ENCODE data around the gene JADE2.

The JADE2 gene

DNA sequence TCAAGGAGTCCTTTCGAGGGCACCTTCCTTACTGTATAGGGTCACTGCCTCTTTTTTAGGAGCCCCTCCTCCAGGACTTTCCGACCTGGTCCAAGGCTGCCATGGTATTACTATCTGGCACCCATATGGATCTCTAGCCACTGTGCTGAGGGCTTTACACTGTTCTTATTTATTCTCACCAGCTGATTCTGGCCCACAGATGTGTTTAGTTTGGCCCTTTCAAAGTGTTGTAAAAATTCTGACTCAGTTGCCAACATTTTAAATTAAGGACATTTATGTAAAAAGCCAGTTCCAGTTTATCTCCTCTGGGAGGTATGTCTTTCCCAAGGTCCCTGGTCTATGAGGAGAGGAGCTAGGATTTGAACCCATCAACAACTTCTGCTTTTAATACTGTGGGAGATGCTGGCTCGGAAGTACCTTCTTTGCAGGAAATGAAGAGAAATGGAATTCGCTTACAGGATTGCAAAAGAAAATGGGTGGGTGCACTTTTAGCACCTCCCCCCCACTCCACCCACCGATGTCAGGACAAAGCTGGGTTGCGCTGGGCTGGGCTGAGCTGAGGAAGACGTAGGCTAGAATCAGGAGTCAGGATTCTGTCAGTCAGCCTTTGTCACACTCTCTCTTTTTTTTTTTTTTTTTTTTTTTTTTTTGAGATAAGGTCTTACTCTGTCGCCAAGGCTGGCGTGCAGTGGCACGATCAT, 7.8 kb downstream of the JADE2 start:
- peaks cover 58% of the 10 kb centered on the region for H3K4me1 ChIP-seq (ENCODE audit: insufficient read depth, low read length)
- H3K36me3 ChIP-seq (ENCODE audit: insufficient read depth, low read length), result peaks cover 6% of the 10 kb centered on the region
- no peak overlapping the region for H3K9ac ChIP-seq (ENCODE audit: low read depth, low read length)
- H3K9me3 ChIP-seq (ENCODE audit: control insufficient read depth, insufficient read depth, low read length), result no peaks in the 10 kb centered on the region

- no peak overlapping the region for H3K9ac ChIP-seq (ENCODE audit: low read depth, low read length)
Observed at GRCh38 chr5:134534058-134534725, 8.7 kb downstream of the JADE2 start.

GRCh38 chr5:134534726-134535110, 9.2 kb downstream of the JADE2 start:
- Histone ChIP-seq H3K9me3 (ENCODE audit: control insufficient read depth, insufficient read depth, low read length) (no peaks in the 10 kb centered on the region), H3K36me3 (ENCODE audit: insufficient read depth, low read length) (peaks cover 6% of the 10 kb centered on the region), H3K9ac (ENCODE audit: low read depth, low read length) (no peak overlapping the region), H3K4me1 (ENCODE audit: insufficient read depth, low read length) (peaks cover 43% of the 10 kb centered on the region)

More at GRCh38 chr5:134534058-134534725, 8.7 kb downstream of the JADE2 start:
- no peaks in the 10 kb centered on the region for H3K9me3 ChIP-seq (ENCODE audit: control insufficient read depth, insufficient read depth, low read length)
- peaks cover 6% of the 10 kb centered on the region for H3K36me3 ChIP-seq (ENCODE audit: insufficient read depth, low read length)
- H3K4me1 ChIP-seq (ENCODE audit: insufficient read depth, low read length), result peaks cover 49% of the 10 kb centered on the region

GRCh38 chr5:134536876-134537275, 11.4 kb downstream of the JADE2 start:
- Histone ChIP-seq H3K4me1 (ENCODE audit: insufficient read depth, low read length) (peaks cover 45% of the 10 kb centered on the region), H3K9me3 (ENCODE audit: control insufficient read depth, insufficient read depth, low read length) (no peaks in the 10 kb centered on the region), H3K9ac (ENCODE audit: low read depth, low read length) (no peak overlapping the region), H3K36me3 (ENCODE audit: insufficient read depth, low read length) (peaks cover 6% of the 10 kb centered on the region)

DNA sequence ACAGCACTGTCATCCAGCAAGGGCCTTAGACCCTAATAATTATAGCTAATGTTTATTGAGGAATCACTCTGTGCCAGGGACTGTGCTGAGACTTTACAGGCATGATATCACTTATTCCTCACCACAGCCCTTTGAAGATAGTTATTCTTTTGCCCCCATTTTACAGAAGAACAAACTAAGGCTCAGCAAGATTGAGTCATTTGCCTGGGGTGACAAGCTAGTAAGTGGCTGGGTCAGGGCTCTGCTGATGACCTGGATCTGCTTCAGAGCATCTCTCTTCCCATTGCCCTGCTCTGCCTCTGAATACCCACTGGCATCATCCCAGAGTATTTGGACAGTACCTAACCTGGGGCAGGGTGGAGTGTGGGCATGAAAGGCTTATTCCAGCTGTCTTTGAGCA, 11.8 kb downstream of the JADE2 start:
- H3K9ac ChIP-seq (ENCODE audit: low read depth, low read length), result no peak overlapping the region
- peaks cover 6% of the 10 kb centered on the region for H3K36me3 ChIP-seq (ENCODE audit: insufficient read depth, low read length)
- H3K9me3 ChIP-seq (ENCODE audit: control insufficient read depth, insufficient read depth, low read length), result no peaks in the 10 kb centered on the region
- H3K4me1 ChIP-seq (ENCODE audit: insufficient read depth, low read length), result peaks cover 44% of the 10 kb centered on the region

DNA sequence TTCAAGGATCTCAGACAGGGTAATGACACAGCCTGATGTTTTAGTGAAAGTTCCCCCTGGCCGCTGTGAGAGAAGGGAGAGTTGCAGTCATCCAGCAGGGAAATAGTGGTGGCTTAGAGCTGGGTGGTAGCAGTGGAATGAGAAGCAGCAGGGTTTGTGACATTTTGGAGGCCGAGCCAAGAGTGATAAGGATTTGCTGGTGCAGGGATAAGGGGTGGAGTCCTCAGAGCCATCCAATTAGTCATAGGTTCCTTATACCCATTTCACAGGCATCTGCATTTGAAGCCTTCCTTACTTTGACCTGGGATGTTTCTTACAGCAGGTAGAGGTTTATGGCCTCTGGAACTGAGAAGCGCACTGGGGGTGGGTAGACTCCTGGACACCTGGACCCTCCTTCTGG, 12.8 kb downstream of the JADE2 start:
- Histone ChIP-seq H3K36me3 (ENCODE audit: insufficient read depth, low read length) (peaks cover 6% of the 10 kb centered on the region; the same call in 1 of the 2 replicates), H3K4me1 (ENCODE audit: insufficient read depth, low read length) (peaks cover 34% of the 10 kb centered on the region), H3K9ac (ENCODE audit: low read depth, low read length) (no peak overlapping the region)

GRCh38 chr5:134539732-134540131, 14.3 kb downstream of the JADE2 start:
- H3K9ac ChIP-seq (ENCODE audit: low read depth, low read length), result no peak overlapping the region
- no peaks in the 10 kb centered on the region for H3K9me3 ChIP-seq (ENCODE audit: control insufficient read depth, insufficient read depth, low read length)
- H3K4me1 ChIP-seq (ENCODE audit: insufficient read depth, low read length), result peaks cover 27% of the 10 kb centered on the region
- H3K36me3 ChIP-seq (ENCODE audit: insufficient read depth, low read length), result peaks cover 6% of the 10 kb centered on the region; the same call in 1 of the 2 replicates

More for the DNA sequence above, 12.8 kb downstream of the JADE2 start:
- no peaks in the 10 kb centered on the region for H3K9me3 ChIP-seq (ENCODE audit: control insufficient read depth, insufficient read depth, low read length)

DNA sequence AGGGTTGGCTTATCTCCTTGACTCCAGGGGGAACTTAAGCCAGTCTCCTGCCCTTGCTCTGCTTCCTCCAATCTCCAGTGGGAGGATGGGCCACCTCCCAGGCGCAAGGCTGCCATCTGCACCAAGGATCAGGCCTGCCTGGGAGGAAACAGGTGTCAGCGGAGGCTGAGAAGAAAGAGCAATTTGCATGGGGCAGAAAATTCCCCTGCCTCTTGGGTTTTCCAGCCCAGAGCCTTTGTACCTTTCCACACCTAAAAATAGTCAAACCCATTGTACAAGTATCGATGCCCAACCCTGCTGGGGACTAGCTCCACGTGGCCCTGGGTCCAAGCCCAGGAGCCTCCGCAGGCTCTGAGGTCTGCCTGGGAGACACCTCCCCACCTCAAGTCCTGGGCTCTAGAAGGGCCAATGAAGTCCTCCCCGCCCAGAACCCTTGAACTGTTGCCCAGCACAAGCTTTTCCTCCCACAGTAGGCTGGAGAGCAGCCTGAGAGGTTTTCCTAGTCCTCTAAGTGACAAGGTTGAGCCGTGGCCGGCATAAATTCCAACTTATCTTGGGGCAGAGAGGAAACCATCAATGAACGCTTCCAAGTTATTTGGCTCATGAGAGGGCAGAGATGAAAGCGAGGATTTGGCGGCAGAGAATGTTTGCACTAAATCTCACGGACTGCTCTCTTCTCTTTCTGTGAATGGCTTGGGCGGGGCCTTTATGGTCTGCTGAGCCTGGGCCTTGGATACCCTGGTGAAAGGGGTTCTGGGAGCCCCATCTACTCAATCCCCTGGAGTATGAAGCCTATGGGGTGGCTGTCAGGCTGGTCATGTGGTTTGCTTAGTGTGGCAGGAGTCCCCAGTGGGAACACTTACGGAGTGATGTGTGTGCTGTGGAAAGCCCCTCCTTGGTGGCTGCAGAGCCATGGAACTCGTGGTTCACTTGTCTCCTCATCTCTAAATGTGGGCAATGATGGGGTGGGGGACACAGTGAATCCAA, 15.6 kb downstream of the JADE2 start:
- H3K9ac ChIP-seq (ENCODE audit: low read depth, low read length), result no peak overlapping the region
- peaks cover 15% of the 10 kb centered on the region for H3K36me3 ChIP-seq (ENCODE audit: insufficient read depth, low read length)
- H3K9me3 ChIP-seq (ENCODE audit: control insufficient read depth, insufficient read depth, low read length), result no peaks in the 10 kb centered on the region
- H3K4me1 ChIP-seq (ENCODE audit: insufficient read depth, low read length), result peaks cover 27% of the 10 kb centered on the region

DNA sequence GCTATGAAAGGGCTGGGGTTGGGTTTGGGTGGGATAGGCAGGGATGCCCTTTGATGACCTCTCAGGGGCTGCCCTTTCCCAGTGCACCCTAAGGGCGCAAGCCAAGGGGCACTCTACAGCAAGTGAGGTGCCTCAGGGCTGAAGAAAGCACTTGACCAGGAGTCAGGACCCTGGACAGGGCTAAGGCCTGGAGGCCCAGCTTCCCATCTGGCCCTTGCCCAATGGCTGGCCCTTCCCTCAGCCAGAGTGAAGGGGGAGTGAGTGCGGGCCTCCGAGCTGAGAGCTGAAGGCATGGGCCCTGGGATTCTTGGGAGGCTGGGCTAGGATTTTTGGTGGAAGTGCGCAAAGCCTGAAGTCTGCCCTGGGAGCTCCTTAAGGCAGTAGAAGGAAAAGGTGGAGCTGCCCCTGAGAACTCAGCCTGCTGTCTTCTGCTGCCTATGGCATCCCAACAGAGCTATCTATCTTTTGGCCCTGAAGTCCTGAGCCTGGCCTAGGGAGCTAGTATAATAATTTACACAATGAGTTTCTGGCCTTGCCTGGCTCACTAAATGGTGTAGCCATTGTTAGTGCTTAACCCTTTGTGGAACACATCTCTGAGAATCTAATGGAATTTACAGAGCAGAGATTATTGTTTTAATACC, 16.4 kb downstream of the JADE2 start:
- Histone ChIP-seq H3K36me3 (ENCODE audit: insufficient read depth, low read length) (peaks cover 17% of the 10 kb centered on the region), H3K9me3 (ENCODE audit: control insufficient read depth, insufficient read depth, low read length) (no peaks in the 10 kb centered on the region), H3K4me1 (ENCODE audit: insufficient read depth, low read length) (peaks cover 27% of the 10 kb centered on the region), H3K9ac (ENCODE audit: low read depth, low read length) (no peak overlapping the region)

GRCh38 chr5:134543820-134544614, 18.5 kb downstream of the JADE2 start:
- no peaks in the 10 kb centered on the region for H3K9me3 ChIP-seq (ENCODE audit: control insufficient read depth, insufficient read depth, low read length)
- no peak overlapping the region for H3K9ac ChIP-seq (ENCODE audit: low read depth, low read length)
- peaks cover 27% of the 10 kb centered on the region for H3K4me1 ChIP-seq (ENCODE audit: insufficient read depth, low read length)
- H3K36me3 ChIP-seq (ENCODE audit: insufficient read depth, low read length), result peaks cover 24% of the 10 kb centered on the region

DNA sequence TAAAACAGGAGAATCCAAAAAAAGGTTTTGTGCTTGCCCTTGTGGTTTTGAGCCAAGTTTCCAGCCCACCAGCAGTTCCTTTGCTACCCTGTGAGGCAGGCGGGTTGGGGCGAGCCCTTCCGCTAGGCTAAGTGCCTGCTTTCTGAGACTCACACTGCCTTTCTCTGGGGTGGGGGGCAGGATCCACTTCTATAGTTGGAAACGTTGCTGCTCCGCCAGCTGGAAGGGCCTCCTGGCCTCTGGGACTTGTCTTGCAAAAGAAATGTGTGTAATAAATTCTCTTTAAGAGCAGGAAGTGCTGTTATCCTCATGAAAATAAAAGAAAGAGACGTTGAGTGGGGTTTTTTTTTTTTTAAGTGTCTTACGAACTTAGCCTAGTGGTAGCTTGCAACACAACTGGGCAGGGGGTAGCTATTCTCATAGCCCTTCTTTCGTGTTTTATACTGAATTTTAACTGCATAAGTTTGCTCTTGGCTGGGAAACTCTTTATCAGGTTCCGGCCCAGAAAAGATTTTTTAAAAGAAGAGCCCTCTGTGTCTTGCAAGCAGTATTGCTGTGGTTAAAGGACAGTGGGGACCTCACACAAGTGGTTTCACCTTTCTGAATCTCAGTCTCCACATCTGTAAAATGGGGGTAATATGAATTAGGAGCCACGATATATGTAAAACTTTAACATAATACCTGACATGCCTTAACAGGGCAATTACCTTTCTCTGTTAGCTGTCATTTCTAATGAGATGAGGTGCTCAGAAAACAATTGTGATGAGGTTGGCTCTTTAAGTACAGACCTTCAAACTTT, 19.8 kb downstream of the JADE2 start:
- Histone ChIP-seq H3K9ac (ENCODE audit: low read depth, low read length) (no peak overlapping the region), H3K36me3 (ENCODE audit: insufficient read depth, low read length) (peaks cover 25% of the 10 kb centered on the region), H3K4me1 (ENCODE audit: insufficient read depth, low read length) (peaks cover 25% of the 10 kb centered on the region), H3K9me3 (ENCODE audit: control insufficient read depth, insufficient read depth, low read length) (no peaks in the 10 kb centered on the region)

DNA sequence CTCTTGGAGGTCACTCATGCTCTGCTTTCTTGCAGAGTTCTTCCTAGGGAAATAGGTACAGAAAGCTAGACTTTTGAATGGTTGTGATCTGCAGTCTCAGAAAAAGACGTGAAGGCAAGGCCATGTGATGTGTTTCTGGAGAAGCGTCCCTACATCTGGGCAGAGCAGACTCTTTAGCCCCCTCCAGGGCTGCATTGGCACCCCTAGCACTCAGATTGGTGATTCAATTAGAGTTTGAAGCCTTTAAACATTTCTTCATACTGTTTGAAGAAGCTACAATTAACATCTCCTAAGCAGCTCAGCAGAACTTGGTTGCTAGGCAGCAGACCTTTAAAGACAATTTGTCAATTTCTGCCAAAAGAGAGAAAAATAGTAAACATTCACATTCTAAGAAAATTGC, 21.6 kb downstream of the JADE2 start:
- peaks cover 28% of the 10 kb centered on the region for H3K36me3 ChIP-seq (ENCODE audit: insufficient read depth, low read length)
- H3K9me3 ChIP-seq (ENCODE audit: control insufficient read depth, insufficient read depth, low read length), result no peaks in the 10 kb centered on the region
- H3K4me1 ChIP-seq (ENCODE audit: insufficient read depth, low read length), result peaks cover 15% of the 10 kb centered on the region; the same call in 1 of the 2 replicates
- H3K9ac ChIP-seq (ENCODE audit: low read depth, low read length), result no peak overlapping the region

- no peak overlapping the region for H3K9ac ChIP-seq (ENCODE audit: low read depth, low read length)
- H3K36me3 ChIP-seq (ENCODE audit: insufficient read depth, low read length), result peaks cover 28% of the 10 kb centered on the region
- peaks cover 13% of the 10 kb centered on the region; the same call in 1 of the 2 replicates for H3K4me1 ChIP-seq (ENCODE audit: insufficient read depth, low read length)
- H3K9me3 ChIP-seq (ENCODE audit: control insufficient read depth, insufficient read depth, low read length), result no peaks in the 10 kb centered on the region
Observed at GRCh38 chr5:134547579-134547978, 22.1 kb downstream of the JADE2 start.

Measured in ES-I3 (cell line).